Measurements from ENCODE around the gene ETFA. TPM values are rescaled to one million over a fixed set of nuclear protein-coding genes. Genes with fewer than 3 reads are reported as not detected.
A peak's percentile ranks its signal among the peaks of the same experiment; 100 is the strongest.

ETFA gene
- total and polyA plus RNA-seq, 9 of the 15 experiments (the other 6 are each of a cell fraction or from before 2014, with no cell fraction given) = 130 to 543 (median 232) TPM

DNA sequence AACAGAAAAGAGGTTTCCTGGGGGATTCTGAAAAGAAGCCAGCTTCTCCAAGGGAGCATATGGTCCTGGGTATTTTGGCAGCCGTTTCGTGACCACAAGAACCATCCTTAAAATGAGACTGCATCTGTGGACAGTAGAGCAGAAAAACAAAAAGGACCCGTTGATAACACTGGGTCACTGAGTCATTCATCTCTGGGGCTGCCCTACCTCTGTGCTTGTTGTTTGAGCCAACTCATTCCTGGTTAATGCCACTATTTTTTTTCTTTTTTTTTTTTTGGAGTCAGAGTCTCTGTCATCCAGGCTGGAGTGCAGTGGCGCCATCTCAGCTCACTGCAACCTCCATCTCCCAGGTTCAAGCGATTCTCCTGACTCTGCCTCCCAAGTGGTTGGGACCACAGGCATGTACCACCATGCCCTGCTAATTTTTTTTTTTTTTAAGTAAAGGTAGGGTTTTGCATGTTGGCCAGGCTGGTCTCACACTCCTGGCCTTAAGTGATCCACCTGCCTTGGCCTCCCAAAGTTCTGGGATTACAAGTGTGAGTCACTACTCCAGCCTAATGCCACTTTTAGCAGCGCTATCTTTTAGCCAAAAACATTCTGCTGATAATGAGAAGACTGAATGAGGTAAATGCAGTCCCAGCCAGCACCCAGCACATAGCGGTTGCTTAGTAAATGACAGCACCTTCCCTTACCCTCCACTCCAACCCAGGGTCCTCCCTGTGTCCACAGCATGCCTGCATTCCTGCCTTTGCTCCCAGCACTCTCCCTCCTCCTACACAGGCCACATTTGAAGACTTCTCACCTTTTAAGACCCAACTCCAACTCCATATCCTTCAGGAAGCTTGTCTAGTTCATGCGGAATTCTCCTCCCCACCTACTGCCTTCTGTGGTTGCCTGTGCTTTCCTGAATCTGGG is 16.2 kb upstream of the ETFA start (continued):
- TF ChIP-seq, protein P1, sequence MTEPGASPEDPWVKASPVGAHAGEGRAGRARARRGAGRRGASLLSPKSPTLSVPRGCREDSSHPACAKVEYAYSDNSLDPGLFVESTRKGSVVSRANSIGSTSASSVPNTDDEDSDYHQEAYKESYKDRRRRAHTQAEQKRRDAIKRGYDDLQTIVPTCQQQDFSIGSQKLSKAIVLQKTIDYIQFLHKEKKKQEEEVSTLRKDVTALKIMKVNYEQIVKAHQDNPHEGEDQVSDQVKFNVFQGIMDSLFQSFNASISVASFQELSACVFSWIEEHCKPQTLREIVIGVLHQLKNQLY (CRISPR knock-in tag; conservative IDR thresholded peaks at IDR 0.05) = no peak
- TF ChIP-seq ETV1 (tag; conservative IDR thresholded peaks at IDR 0.05; ENCODE audit: low read depth) (peak; percentile 26; the same call in 1 of the 2 replicates), JUND (IDR thresholded peaks at IDR 0.05; ENCODE audit: borderline replicate concordance, low read depth, low read length) (peak; percentile 63; the same call in 1 of the 2 replicates), JUND (tag; IDR thresholded peaks at IDR 0.05; ENCODE audit: borderline replicate concordance, low read depth, low read length) (peak; percentile 53; the same call in 1 of the 3 replicates), SMAD2 (IDR thresholded peaks at IDR 0.05; ENCODE audit: low read depth, low read length) (no peak), KLF6 (CRISPR knock-in tag; IDR thresholded peaks at IDR 0.05; ENCODE audit: borderline replicate concordance) (no peak), ZZZ3 (IDR thresholded peaks at IDR 0.05) (no peak)

GRCh38 chr15:76325704-76326103 is 14.4 kb upstream of the ETFA start:
- DNase-seq (ENCODE audit: extremely low read depth in 1 of 4, low spot score in 3 of 4) (no peak), ATAC-seq (no peak), FAIRE-seq (no peak)
- in situ Hi-C loops (cut with MboI) (no loop called here), intact Hi-C loops (cut with micrococcal nuclease) (no loop called here)
- no peaks in the 10 kb centered on the region for H3K9me1 ChIP-seq (ENCODE audit: control insufficient read depth, insufficient read depth, low read length)
- peaks cover 0 to 2% of the 10 kb centered on the region in 2 experiments; a peak in 1 of 5 replicates for H3K27me3 ChIP-seq (ENCODE audit: control insufficient read depth in 2 of 2, insufficient read depth in 2 of 2, low read length in 2 of 2)
- no peaks in the 10 kb centered on the region for H3K79me2 ChIP-seq (ENCODE audit: control insufficient read depth, insufficient read depth, low read length)
- H3K4me3 ChIP-seq = no peak overlapping the region
- WGBS (ENCODE audit: insufficient coverage, low coverage, missing lambda C conversion rate) = 7% methylated on average over 2 of the region's 2 CpGs
- no peaks in the 10 kb centered on the region for H4K20me1 ChIP-seq (replicated peaks; ENCODE audit: control insufficient read depth, insufficient read depth, low read length)
- no peaks in the 10 kb centered on the region for H3K9me3 ChIP-seq (replicated peaks; ENCODE audit: control insufficient read depth, insufficient read depth, low read depth, low read length)
- no TSS peak for BruUV-seq (replicated peaks)
- H3K4me1 ChIP-seq (replicated peaks in 1 of 2; ENCODE audit: control insufficient read depth in 2 of 2, insufficient read depth in 2 of 2, low read length in 2 of 2) = peaks cover 8 to 11% of the 10 kb centered on the region in 2 experiments; a peak in 3 of 5 replicates
- CTCF ChIA-PET (ENCODE audit: low intra/inter-chr PET ratio) = interaction anchor here (0.6 kb wide), 1 partner anchor 1094 kb away, joined by 4 read pairs; the partner anchor contains the start of gene PEAK1
- no peaks in the 10 kb centered on the region for H3K36me3 ChIP-seq (ENCODE audit: control insufficient read depth, insufficient read depth, low read length)
- POLR2A ChIA-PET = interaction anchor here (1.2 to 1.3 kb wide), 2 partner anchors 8 to 10 kb away, joined by 3 to 4 read pairs; partner anchors contain the start of gene ISL2
- H3K4me2 ChIP-seq (ENCODE audit: insufficient read depth, low read length) = no peak overlapping the region
- H3K9ac ChIP-seq (ENCODE audit: insufficient read depth in 1 of 2, low read depth in 2 of 2, low read length in 2 of 2) = no peak overlapping the region
- no peak overlapping the region for H2AFZ ChIP-seq (ENCODE audit: low read depth, low read length)
- no peak overlapping the region for H3K27ac ChIP-seq (ENCODE audit: extremely low read depth, low read depth, low read length)
- TF ChIP-seq HDAC1 (IDR thresholded peaks at IDR 0.05) = no peak
- TF ChIP-seq AFF1 (IDR thresholded peaks at IDR 0.05; ENCODE audit: low read depth in 1 of 2, partially characterized antibody in 2 of 2) = no peak
- peak; percentile 98 for TF ChIP-seq ZNF134 (CRISPR knock-in tag; conservative IDR thresholded peaks at IDR 0.05)
- TF ChIP-seq POU5F1 (IDR thresholded peaks at IDR 0.05; ENCODE audit: borderline replicate concordance, low read depth, low read length, partially characterized antibody) = no peak
- peak; percentile 43; the same call in 1 of the 2 replicates for TF ChIP-seq FOXM1 (IDR thresholded peaks at IDR 0.05; ENCODE audit: low read depth)
- TF ChIP-seq FOXM1 (CRISPR knock-in tag; IDR thresholded peaks at IDR 0.05; ENCODE audit: low read depth) = no peak
- TF ChIP-seq RBM25 (IDR thresholded peaks at IDR 0.05; ENCODE audit: low read depth, low read length, severe bottlenecking) = peak; percentile 67
- no peak for TF ChIP-seq MEF2D (tag; conservative IDR thresholded peaks at IDR 0.05; ENCODE audit: low read depth)
